Activated CD8-positive, alpha-beta memory T cell treated with anti-CD3 and anti-CD28 coated beads, Interleukin-2, amount 50 U/mL, for 48 hours (primary cell): ENCODE data around the gene BBC3.

Experiments used
- DNase-seq: peaks from one replicate; pipeline ENCODE4 v3.0.0-alpha.2; 2020

The BBC3 gene

GRCh38 chr19:47230054-47230920 lies 712 bp downstream of the BBC3 start:
- DNase-seq = peak; percentile 96

- no peak for DNase-seq
Measured at GRCh38 chr19:47229676-47230053, 1.3 kb downstream of the BBC3 start.

DNA sequence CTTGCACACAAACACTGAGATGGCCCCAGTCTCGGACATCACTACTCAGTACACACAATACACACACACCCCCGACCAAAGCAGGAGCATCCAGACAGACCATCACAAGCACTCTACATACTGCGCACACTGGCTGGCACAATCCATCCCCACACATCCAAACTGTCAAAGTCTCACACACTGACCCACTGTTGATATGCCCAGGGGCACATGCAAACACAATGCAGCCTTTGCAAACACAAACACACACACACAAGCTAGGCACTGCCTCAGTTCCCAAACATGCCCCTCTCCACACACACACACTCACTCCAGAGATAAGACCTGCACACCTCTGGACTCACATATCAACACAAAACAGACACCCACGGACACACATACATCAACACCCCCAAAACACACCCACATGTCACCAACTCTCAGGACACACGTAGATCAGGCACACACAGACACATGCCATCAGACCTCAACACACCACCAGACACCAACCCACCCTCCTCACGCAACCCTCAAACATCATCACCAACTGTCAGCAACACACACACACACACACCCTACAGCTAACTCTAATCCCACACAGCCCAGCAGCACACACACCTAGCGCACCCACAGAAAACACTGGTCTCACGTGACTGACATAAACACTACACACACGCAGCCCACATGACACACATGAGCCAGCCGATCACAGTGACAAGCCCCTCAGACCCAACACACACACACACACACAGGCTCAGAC lies 1.9 kb downstream of the BBC3 start:
- no peak for DNase-seq

DNA sequence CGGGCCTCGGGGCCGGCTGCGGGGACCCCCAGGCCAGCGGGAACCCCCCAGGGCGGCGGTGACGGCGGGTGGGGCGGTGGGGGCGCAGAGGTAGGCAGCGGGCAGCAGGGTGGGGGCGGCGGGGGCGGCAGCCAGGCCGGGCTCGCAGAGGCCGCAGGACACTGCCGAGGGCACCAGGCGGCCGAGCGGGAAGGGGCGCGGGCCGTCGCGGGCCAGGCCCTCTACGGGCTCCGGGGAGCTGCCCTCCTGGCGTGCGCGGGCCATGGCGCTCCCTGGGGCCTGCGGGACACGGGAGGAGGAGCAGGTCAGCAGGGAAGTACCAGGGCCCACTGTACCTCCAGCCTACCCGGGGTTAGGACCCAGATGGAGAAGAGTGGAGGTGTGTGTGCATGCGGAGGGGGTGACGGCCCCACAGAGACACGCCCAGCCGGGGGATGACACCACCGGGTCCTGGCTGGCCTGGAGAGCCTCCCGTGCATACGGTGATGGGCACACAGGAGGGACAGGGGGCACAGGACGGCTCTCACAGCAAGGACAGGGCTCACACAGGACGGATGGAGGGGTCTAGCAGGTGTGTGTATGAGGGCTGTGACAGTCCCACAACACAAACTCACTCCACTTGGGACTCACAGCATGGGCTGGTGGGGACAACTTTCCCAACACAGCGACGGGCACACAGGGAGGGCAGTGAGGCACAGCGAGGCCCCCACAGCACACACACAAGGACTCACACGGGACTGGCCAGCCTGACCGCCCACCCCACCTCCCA lies 2.6 kb downstream of the BBC3 start:
- DNase-seq = peak; percentile 75

- DNase-seq = peak; percentile 76
Measured at GRCh38 chr19:47227352-47228167, 3.4 kb downstream of the BBC3 start.

DNA sequence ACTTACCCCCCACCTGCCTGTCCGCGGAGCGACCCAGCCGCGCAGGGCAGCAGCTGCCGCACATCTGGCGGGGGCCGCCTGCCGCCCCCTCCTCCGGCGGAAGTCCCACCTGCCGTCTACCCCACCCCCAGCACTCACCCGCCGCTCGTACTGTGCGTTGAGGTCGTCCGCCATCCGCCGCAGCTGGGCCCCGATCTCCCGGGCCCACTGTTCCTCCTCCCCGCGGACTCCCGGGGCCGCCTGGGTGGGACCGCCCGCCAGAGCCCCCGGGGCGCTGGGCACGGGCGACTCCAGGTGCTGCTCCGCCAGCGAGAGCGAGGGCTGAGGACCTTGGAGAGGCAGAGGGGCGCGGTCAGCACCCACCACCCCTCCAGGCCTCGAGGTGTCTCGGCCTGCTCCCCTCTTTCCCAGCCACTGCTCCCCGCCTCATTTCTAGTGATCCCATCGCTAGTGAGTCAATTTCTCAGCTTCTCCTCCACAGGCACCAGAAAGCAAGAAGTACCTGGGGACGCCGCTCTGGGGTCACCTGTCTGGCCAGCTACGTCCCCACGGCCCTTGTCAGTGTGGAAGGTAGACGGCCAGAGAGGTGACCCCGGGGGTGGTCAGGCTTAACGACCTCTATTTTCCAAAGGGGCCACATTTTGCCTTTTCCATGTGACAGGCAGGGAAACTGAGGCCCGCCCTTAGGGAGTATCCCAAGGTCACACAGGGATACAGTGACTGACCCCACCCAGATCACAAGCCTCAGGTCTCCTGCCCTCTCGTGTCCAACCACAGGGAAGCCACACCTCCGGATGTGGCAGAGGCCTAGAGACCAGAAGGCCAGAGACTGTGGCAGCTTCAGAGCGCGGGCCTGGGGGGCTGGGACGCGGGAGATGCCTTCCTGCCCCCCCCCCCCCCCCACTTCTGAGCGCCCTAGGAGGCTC lies 4.3 kb downstream of the BBC3 start:
- peak; percentile 80 for DNase-seq

DNA sequence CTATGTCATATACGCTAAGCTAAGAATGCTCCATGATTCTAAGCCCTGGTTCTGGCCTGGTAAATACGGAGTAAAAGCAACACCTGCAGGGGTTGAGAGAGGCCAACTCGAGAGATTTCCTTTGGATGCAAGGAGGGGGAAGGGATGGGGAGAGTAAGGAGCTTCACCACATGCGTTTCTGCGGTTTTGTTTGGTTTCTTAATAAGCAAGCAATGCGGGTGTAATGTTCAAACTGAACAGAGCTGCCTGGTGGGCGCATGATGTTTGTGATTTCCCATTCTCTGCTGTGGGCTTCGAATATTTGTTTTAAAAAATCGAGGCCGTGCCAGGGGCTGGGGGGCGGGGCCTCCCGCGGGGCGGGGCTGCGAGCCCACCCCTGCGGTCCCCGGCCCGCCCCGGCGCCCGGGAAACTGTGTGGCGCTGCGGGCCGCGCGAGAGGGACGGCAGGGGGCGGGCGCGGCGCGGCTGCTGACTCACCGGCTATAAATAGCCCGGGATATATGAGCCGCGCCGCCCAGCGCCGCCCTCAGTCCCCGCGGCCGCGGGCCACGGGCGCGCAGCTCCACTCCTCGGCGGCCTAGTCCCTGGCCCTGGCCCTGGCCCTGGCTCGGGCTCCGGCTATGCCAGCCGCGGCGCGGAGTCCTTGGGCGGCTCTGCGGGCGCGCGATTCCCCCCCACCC lies 5.1 kb downstream of the BBC3 start:
- DNase-seq = peak; percentile 94

GRCh38 chr19:47221890-47222289 lies 9.1 kb downstream of the BBC3 start:
- no peak for DNase-seq

GRCh38 chr19:47221080-47221841 lies 9.7 kb downstream of the BBC3 start:
- DNase-seq = no peak

- no peak for DNase-seq
Measured at GRCh38 chr19:47215581-47215980, 15.4 kb downstream of the BBC3 start.

GRCh38 chr19:47210689-47211316 lies 20.2 kb downstream of the BBC3 start:
- DNase-seq = peak; percentile 88

DNA sequence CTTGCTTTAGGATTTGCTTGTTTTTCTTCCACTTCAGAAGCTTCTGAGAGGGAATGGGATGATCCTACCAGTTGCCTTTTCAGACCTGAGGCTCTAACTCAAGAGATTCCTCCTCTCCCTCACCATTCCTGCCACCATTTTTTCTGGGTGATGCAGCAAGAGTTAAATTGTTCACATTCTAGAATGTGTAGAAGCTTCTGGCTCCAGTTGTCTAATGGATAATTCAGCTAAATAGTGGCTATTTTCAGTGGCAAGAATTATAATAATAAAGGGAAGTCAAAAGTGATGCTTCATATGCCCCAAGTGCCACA lies 20.9 kb downstream of the BBC3 start:
- DNase-seq = no peak

- DNase-seq = no peak
Measured at GRCh38 chr19:47209319-47210179, 21.4 kb downstream of the BBC3 start.

GRCh38 chr19:47203254-47203653 lies 27.7 kb downstream of the BBC3 start:
- DNase-seq = no peak

DNA sequence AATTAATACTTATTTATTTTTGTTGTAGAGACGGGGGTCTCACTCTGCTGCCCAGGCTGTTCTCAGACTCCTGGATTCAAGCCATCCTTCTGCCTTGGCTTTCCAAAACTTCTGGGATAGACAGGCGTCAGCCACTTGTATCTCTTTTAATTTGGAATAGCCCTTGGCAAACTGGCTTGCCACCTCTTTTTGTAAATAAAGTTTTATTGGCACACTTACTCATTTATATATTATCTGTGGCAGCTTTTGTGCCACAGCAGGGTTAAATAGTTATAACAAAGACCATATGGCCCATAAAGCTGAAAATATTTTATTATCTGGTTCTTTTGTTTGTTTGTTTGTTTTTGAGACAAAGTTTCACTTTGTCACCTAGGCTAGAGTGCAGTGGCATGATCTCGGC lies 30.5 kb downstream of the BBC3 start:
- DNase-seq = no peak

DNA sequence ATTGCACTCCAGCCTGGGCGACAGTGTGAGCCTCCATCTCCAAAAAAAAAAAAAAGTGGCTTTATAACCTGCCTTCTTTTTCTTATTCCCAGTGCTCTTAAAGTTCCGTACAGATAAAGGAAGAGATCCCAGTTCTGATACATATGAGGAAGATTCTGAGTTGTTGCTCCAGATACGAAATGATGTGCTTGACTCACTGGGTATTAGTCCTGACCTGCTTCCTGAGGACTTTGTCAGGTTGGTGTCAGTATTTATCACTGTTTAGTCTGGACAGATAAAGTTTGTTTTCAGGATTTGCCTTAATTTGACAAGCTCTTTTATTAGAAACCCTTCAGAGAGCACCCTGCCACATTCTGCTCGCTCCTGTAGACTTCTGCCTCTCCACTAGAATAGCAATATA lies 33.9 kb downstream of the BBC3 start:
- no peak for DNase-seq

- no peak for DNase-seq
Measured at GRCh38 chr19:47195434-47195833, 35.6 kb downstream of the BBC3 start.

GRCh38 chr19:47190167-47190727 lies 40.8 kb downstream of the BBC3 start:
- DNase-seq = peak; percentile 75
